ENCODE data around the gene ABCA5.
A peak's percentile ranks its signal among the peaks of the same experiment; 100 is the strongest.

Gene ABCA5

GRCh38 chr17:69327060-69327831, at the start of gene ABCA5:
Gene ABCA5, minus strand, starts transcription at chr17:69327133. Its CDS starts 12,718 bp downstream, at chr17:69314415.
- DNase-seq (ENCODE audit: low spot score), result peak; percentile 88

GRCh38 chr17:69375229-69375628, 48.3 kb upstream of the ABCA5 start:
- DNase-seq (ENCODE audit: low spot score), result no peak

- DNase-seq (ENCODE audit: low spot score), result no peak
These were observed 46.1 kb upstream of the ABCA5 start for GRCh38 chr17:69373069-69373468.

GRCh38 chr17:69367298-69367697, 40.4 kb upstream of the ABCA5 start:
- DNase-seq (ENCODE audit: low spot score), result no peak

- DNase-seq (ENCODE audit: low spot score), result no peak
These were observed 36.7 kb upstream of the ABCA5 start for GRCh38 chr17:69363488-69364210.

GRCh38 chr17:69361156-69361555, 34.2 kb upstream of the ABCA5 start:
- no peak for DNase-seq (ENCODE audit: low spot score)

GRCh38 chr17:69358688-69359596, 32.0 kb upstream of the ABCA5 start:
- DNase-seq (ENCODE audit: low spot score), result no peak

GRCh38 chr17:69357701-69358100, 30.8 kb upstream of the ABCA5 start:
- DNase-seq (ENCODE audit: low spot score), result no peak

- DNase-seq (ENCODE audit: low spot score), result no peak
These were observed 29.7 kb upstream of the ABCA5 start for GRCh38 chr17:69356625-69357024.

GRCh38 chr17:69350911-69351310, 24.0 kb upstream of the ABCA5 start:
- DNase-seq (ENCODE audit: low spot score), result no peak

- no peak for DNase-seq (ENCODE audit: low spot score)
These were observed 21.5 kb upstream of the ABCA5 start for GRCh38 chr17:69348429-69348828.

GRCh38 chr17:69346766-69347165, 19.8 kb upstream of the ABCA5 start:
- no peak for DNase-seq (ENCODE audit: low spot score)

GRCh38 chr17:69344939-69345338, 18.0 kb upstream of the ABCA5 start:
- DNase-seq (ENCODE audit: low spot score), result no peak

- no peak for DNase-seq (ENCODE audit: low spot score)
These were observed 16.1 kb upstream of the ABCA5 start for GRCh38 chr17:69342896-69343644.

- no peak for DNase-seq (ENCODE audit: low spot score)
These were observed 13.0 kb upstream of the ABCA5 start for GRCh38 chr17:69339937-69340336.

GRCh38 chr17:69336996-69337395, 10.1 kb upstream of the ABCA5 start:
- no peak for DNase-seq (ENCODE audit: low spot score)

- no peak for DNase-seq (ENCODE audit: low spot score)
These were observed 9.6 kb upstream of the ABCA5 start for GRCh38 chr17:69336580-69336979.

- DNase-seq (ENCODE audit: low spot score), result no peak
These were observed 8.1 kb upstream of the ABCA5 start for GRCh38 chr17:69335058-69335457.

- no peak for DNase-seq (ENCODE audit: low spot score)
These were observed 6.6 kb upstream of the ABCA5 start for GRCh38 chr17:69333561-69333960.

GRCh38 chr17:69331756-69332155, 4.8 kb upstream of the ABCA5 start:
- DNase-seq (ENCODE audit: low spot score), result no peak

GRCh38 chr17:69326377-69327059, 415 bp downstream of the ABCA5 start:
- DNase-seq (ENCODE audit: low spot score), result no peak
